HCT116 (cell line): ENCODE measurements around the gene UPF3B. TPM values are rescaled to one million over a fixed set of nuclear protein-coding genes. Genes with fewer than 3 reads are reported as not detected.

ENCODE experiments used
- ATAC-seq: fragments of 200-7000 bp; cut with Tn5 transposase; 2 replicates; pipeline ENCODE4 v1.9.1; 2020; ENCODE audit warnings: mild to moderate bottlenecking, moderate library complexity
- Bru-seq: library from RNA; stranded (reverse); fragments of 400-500 nt; gene quantifications from one replicate; lab custom pipeline; 2021; lab: Mats Ljungman, UMichigan
- BruChase-seq, 2 experiments: library from RNA; stranded (reverse); fragments of 400-500 nt; gene quantifications; one replicate each; lab custom pipeline; 2021; lab: Mats Ljungman, UMichigan
- BruUV-seq: library from RNA; stranded (reverse); fragments of 400-500 nt; replicated peaks from 2 replicates; lab custom pipeline; 2021; lab: Mats Ljungman, UMichigan
- CTCF ChIA-PET: fragments of 300-600 bp; sonication (Branson Sonifier 250); formaldehyde crosslinking; loops from one replicate; lab custom pipeline; 2021; ENCODE audit warnings: antibody characterized with exemption; lab: Charles Lee
- POLR2A ChIA-PET: fragments of 300-600, 350-600 bp; sonication (Branson Sonifier 250); formaldehyde crosslinking; loops from one replicate; lab custom pipeline; 2021; ENCODE audit warnings: antibody characterized with exemption; lab: Charles Lee
- RAD21 ChIA-PET, 2 experiments: fragments of 300-600 bp; sonication (Branson Sonifier 250); formaldehyde crosslinking; loops; one replicate each; lab custom pipeline; 2023; ENCODE audit warnings: low total read pairs in 2 of 2; ENCODE audit not compliant: uncharacterized antibody in 2 of 2, unreplicated experiment in 2 of 2, low non-redundant PET in 1 of 2; lab: Charles Lee
- DNase-seq: peaks from one replicate; pipeline ENCODE4 v3.0.0-alpha.2; 2010; ENCODE audit warnings: low read depth, low spot score
- H2AFZ ChIP-seq: fragments of 200-600 bp; shearing (Covaris generic), sonication (generic); 2 replicates; pipeline ENCODE4 v1.6.1; 2017; ENCODE audit warnings: low read depth, mixed run types, mixed read lengths, antibody characterized with exemption, low read length; ENCODE audit not compliant: poor library complexity, severe bottlenecking
- H3K27ac ChIP-seq: 2 replicates; pipeline ENCODE4 v1.5.1; 2012; ENCODE audit warnings: low read depth, low read length
- H3K27me3 ChIP-seq: fragments of 200-600 bp; sonication (generic); 2 replicates; pipeline ENCODE4 v1.6.1; 2016; ENCODE audit warnings: mixed run types, low read length, mixed read lengths; ENCODE audit not compliant: insufficient read depth
- H3K36me3 ChIP-seq, 2 experiments: fragments of 200-500 bp in 1 of 2; fragments of 200-600 bp in 1 of 2; sonication (Bioruptor generic) in 1 of 2; sonication (generic) in 1 of 2; 2 replicates each; pipeline versions ENCODE4 v1.5.1 to v1.6.1; 2014 to 2016; ENCODE audit warnings: low read length in 2 of 2, inconsistent platforms in 1 of 2, mixed read lengths in 1 of 2, mixed run types in 1 of 2; ENCODE audit not compliant: insufficient read depth in 2 of 2, control insufficient read depth in 1 of 2
- H3K4me1 ChIP-seq, 2 experiments: fragments of 200-600 bp in 1 of 2; sonication (generic) in 1 of 2; 2 replicates each; pipeline versions ENCODE4 v1.5.1 to v1.6.1; 2012 to 2017; ENCODE audit warnings: low read length in 2 of 2, inconsistent platforms in 1 of 2, mild to moderate bottlenecking in 1 of 2, mixed read lengths in 1 of 2, mixed run types in 1 of 2, moderate library complexity in 1 of 2; ENCODE audit not compliant: insufficient read depth in 2 of 2, control insufficient read depth in 1 of 2
- H3K4me2 ChIP-seq: fragments of 200-600 bp; sonication (generic); 2 replicates; pipeline ENCODE4 v1.6.1; 2017; ENCODE audit warnings: mixed run types, low read length, mixed read lengths
- H3K4me3 ChIP-seq, 2 experiments: fragments of 200-600 bp in 1 of 2; sonication (generic) in 1 of 2; replicated peaks in 1 of 2; 2 replicates each; pipeline ENCODE4 v1.5.1; 2011 to 2016; ENCODE audit warnings: low read length in 2 of 2, control low read depth in 1 of 2, low read depth in 1 of 2, mild to moderate bottlenecking in 1 of 2, mixed read lengths in 1 of 2, mixed run types in 1 of 2
- H3K79me2 ChIP-seq: fragments of 200-600 bp; sonication (generic); 2 replicates; pipeline ENCODE4 v1.6.1; 2017; ENCODE audit warnings: mild to moderate bottlenecking, mixed run types, low read length, moderate library complexity, mixed read lengths; ENCODE audit not compliant: insufficient read depth
- H3K9ac ChIP-seq: fragments of 200-600 bp; sonication (generic); 2 replicates; pipeline ENCODE4 v1.6.1; 2016; ENCODE audit warnings: low read length, mixed read lengths
- H3K9me2 ChIP-seq: fragments of 200-600 bp; sonication (generic), shearing (Covaris generic); 2 replicates; pipeline ENCODE4 v1.6.1; 2017; ENCODE audit warnings: mixed run types, mild to moderate bottlenecking, moderate library complexity; ENCODE audit not compliant: insufficient read depth
- H3K9me3 ChIP-seq, 2 experiments: fragments of 200-500 bp in 1 of 2; fragments of 200-600 bp in 1 of 2; sonication (Bioruptor generic) in 1 of 2; sonication (generic) in 1 of 2; 2 replicates each; pipeline ENCODE4 v1.6.1; 2014 to 2017; ENCODE audit warnings: low read length in 2 of 2, mixed read lengths in 2 of 2, inconsistent platforms in 1 of 2, low read depth in 1 of 2, mild to moderate bottlenecking in 1 of 2, mixed run types in 1 of 2, moderate library complexity in 1 of 2; ENCODE audit not compliant: control insufficient read depth in 1 of 2, insufficient read depth in 1 of 2
- H4K20me1 ChIP-seq: fragments of 200-600 bp; sonication (generic), shearing (Covaris generic); 2 replicates; pipeline ENCODE4 v1.6.1; 2017; ENCODE audit warnings: mixed run types, mild to moderate bottlenecking, moderate library complexity; ENCODE audit not compliant: insufficient read depth
- CBX3 ChIP-seq: IDR thresholded peaks from 2 replicates; pipeline ENCODE4 v1.6.1; 2012; ENCODE audit warnings: low read depth
- EGR1 ChIP-seq: IDR thresholded peaks from 2 replicates; pipeline ENCODE4 v1.6.1; 2012; ENCODE audit warnings: low read depth
- ELF1 ChIP-seq: IDR thresholded peaks from 2 replicates; pipeline ENCODE4 v1.6.1; 2012; ENCODE audit warnings: low read depth, borderline replicate concordance
- JUND ChIP-seq: IDR thresholded peaks from 2 replicates; pipeline ENCODE4 v1.6.1; 2012
- MAX ChIP-seq: IDR thresholded peaks from 2 replicates; pipeline ENCODE4 v1.6.1; 2012
- POLR2AphosphoS5 ChIP-seq: IDR thresholded peaks from 2 replicates; pipeline ENCODE4 v1.6.1; 2011; ENCODE audit warnings: mild to moderate bottlenecking, low read depth, low read length, moderate library complexity
- SIN3A ChIP-seq: IDR thresholded peaks from 2 replicates; pipeline ENCODE4 v1.6.1; 2012; ENCODE audit warnings: low read depth
- SP1 ChIP-seq: IDR thresholded peaks from 2 replicates; pipeline ENCODE4 v1.6.1; 2012; ENCODE audit warnings: low read depth
- TCF7L2 ChIP-seq: IDR thresholded peaks from 2 replicates; pipeline ENCODE4 v1.7.0; 2011; ENCODE audit warnings: borderline replicate concordance, inconsistent platforms; ENCODE audit not compliant: insufficient read depth, insufficient read length; ENCODE audit errors: extremely low read depth
- YY1 ChIP-seq: IDR thresholded peaks from 2 replicates; pipeline ENCODE4 v1.6.1; 2011; ENCODE audit warnings: low read length, low read depth, moderate library complexity, mild to moderate bottlenecking; ENCODE audit not compliant: insufficient replicate concordance; ENCODE audit errors: extremely low read depth
- ZBTB33 ChIP-seq: IDR thresholded peaks from 2 replicates; pipeline ENCODE4 v1.6.1; 2011; ENCODE audit warnings: mild to moderate bottlenecking, low read length, moderate library complexity; ENCODE audit not compliant: insufficient replicate concordance; ENCODE audit errors: extremely low read depth
- ZFX ChIP-seq: fragments of 450-650 bp; IDR thresholded peaks from 2 replicates; pipeline ENCODE4 v1.6.1; 2017
- intact Hi-C: fragments of 100-400 bp; cut with micrococcal nuclease; formaldehyde crosslinking; loops from 2 replicates; pipeline ENCODE4 v1.10.0; 2022
- long read RNA-seq: library from polyadenylated mRNA; unstranded; transcript quantifications from one replicate; pipeline ENCODE4 v2.0.0, GENCODE V29; 2021; ENCODE audit not compliant: unreplicated experiment
- polyA plus RNA-seq: library from polyadenylated mRNA; unstranded; fragments of >200 nt; gene quantifications from 2 replicates; pipeline ENCODE4 v1.2.1, GENCODE V29; 2012; ENCODE audit warnings: missing spikeins
- total RNA-seq: library from RNA; stranded (reverse); gene quantifications from one replicate; pipeline ENCODE4 v1.2.1, GENCODE V29; 2021; ENCODE audit not compliant: unreplicated experiment
- TF ChIP-seq, protein P1 (sequence below): IDR thresholded peaks from 2 replicates; pipeline ENCODE4 v1.6.1; 2012

Gene UPF3B
- 11.9 TPM for total RNA-seq
- 8.3 and 10.3 TPM in 2 replicates for polyA plus RNA-seq
- percentile 78 among the genes with signal in this experiment for Bru-seq, nascent RNA
- BruChase-seq, experiment 1, labeled RNA remaining after a 6-hour chase, result percentile 86 among the genes with signal in this experiment
- percentile 88 among the genes with signal in this experiment for BruChase-seq, experiment 2, labeled RNA remaining after a 2-hour chase
- long read RNA-seq, partial matches to known transcripts, result 23 of 32 reads
- long read RNA-seq, other reads (novel, unspliced or antisense), result 5 of 32 reads

DNA sequence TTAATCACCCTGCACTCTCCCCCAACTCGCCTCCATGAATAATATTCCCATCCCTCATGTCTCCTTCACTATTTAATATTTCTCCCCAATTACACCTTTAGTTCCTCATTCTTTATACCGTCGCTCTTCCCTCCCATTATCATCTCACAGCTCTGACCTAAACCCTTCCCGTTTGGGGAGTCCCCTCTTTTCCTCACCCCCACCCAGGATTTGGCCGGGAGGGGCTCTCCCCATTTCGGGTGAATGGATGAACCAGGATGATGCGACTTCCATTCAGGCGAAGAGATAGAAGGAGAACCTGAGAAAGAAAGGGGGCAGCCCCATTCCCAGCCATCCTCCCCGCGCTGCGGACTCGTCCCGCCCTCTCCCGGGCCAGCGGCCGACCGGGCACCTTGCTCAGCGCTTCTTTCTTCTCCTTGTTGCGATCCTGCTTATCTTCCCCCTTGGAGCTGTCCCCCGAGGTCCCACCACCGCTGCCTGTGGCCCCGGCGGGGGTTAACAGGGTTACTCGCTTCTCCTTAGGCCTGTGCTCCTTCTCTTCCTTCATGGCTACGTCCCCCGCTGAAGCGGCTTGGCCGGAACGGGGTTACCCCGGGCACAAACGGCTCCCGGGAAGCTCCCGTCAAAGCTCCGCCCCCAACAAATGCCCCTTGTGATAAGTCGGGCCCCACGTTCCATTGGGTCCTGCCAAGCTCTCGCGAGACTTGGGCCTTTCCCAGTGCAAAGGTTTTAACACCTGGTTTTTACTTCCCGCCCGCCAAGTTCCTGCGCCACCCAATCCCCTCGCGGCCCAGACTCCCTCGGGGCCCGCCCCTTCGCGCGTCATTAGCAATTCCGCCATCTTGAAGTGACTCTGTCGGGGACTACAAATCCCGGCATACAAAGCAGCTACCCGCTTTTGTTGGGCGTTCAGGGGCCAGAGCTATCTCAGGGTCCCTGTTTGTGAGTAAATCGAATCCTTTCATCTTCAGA, at the start of gene UPF3B:
Gene UPF3B (minus strand): TSS at position 582 of the 972 bp plus-strand sequence. CDS start 35 bp downstream, at position 547.
- no TSS peak for BruUV-seq
- ChIA-PET POLR2A (interaction anchor here (0.6 to 2.6 kb wide), 6 partner anchors 10 to 90 kb away, joined by 3 to 22 read pairs (median 3); partner anchors contain the start of gene RPL39), CTCF (interaction anchor here (1.1 kb wide), 1 partner anchor 35 kb away, joined by 3 read pairs; no protein-coding TSS in a partner anchor), RAD21 (interaction anchor here in 1 of 2 experiments (0.6 kb wide), 1 partner anchor 23 kb away, joined by 5 read pairs; no protein-coding TSS in a partner anchor)
- no peaks in the 10 kb centered on the region for H3K9me2 ChIP-seq
- intact Hi-C loops, result loop anchor here (5.0 kb wide), 1 partner anchor 60 kb away; the partner anchor contains the start of gene RPL39
- H3K9ac ChIP-seq, result peak within 1 kb of the TSS; percentile 90
- DNase-seq, result peak; percentile 95
- peak within 1 kb of the TSS; percentile 81 for H3K4me2 ChIP-seq
- no peaks in the 10 kb centered on the region for H3K9me3 ChIP-seq
- H4K20me1 ChIP-seq, result no peaks in the 10 kb centered on the region
- peaks cover 20% of the 10 kb centered on the region for H3K79me2 ChIP-seq
- peak; percentile 96 for ATAC-seq
- H3K4me1 ChIP-seq, result peaks cover 0 to 8% of the 10 kb centered on the region in 2 experiments; a peak in 3 of 4 replicates
- H3K36me3 ChIP-seq, result peaks cover 6 to 8% of the 10 kb centered on the region in 2 experiments; a peak in 3 of 4 replicates
- no peaks in the 10 kb centered on the region for H3K27me3 ChIP-seq
- H2AFZ ChIP-seq, result peak within 1 kb of the TSS; percentile 74
- H3K27ac ChIP-seq, result peak within 1 kb of the TSS; percentile 76
- peak within 1 kb of the TSS; percentile 81 to 87 for H3K4me3 ChIP-seq
- TF ChIP-seq YY1, result peak; percentile 94
- TF ChIP-seq ZFX, result peak; percentile 20; the same call in 1 of the 2 replicates
- peak; percentile 39 for TF ChIP-seq SIN3A
- TF ChIP-seq, protein P1, sequence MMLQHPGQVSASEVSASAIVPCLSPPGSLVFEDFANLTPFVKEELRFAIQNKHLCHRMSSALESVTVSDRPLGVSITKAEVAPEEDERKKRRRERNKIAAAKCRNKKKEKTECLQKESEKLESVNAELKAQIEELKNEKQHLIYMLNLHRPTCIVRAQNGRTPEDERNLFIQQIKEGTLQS, result no peak
- peak; percentile 55 for TF ChIP-seq MAX
- peak; percentile 67 for TF ChIP-seq SP1
- TF ChIP-seq CBX3, result no peak
- peak; percentile 83 for TF ChIP-seq POLR2AphosphoS5
- TF ChIP-seq ELF1, result no peak
- no peak for TF ChIP-seq TCF7L2
- TF ChIP-seq ZBTB33, result peak; percentile 93
- no peak for TF ChIP-seq JUND
- TF ChIP-seq EGR1, result no peak
